GM18498 (cell line): Measurements from ENCODE around the gene CYP4F2.
"Not testable (repeated sequence)": the region's sequence is repeated elsewhere in the genome, so short reads cannot be mapped to it uniquely, and the experiment has no call there.

Experiments used
- ATAC-seq: cut with Tn5 transposase; IDR thresholded peaks from one replicate; pipeline ENCODE4 v1.9.1; 2021; ENCODE audit warnings: mild to moderate bottlenecking, moderate library complexity; ENCODE audit not compliant: unreplicated experiment

CYP4F2 gene

GRCh38 chr19:15900504-15900903 lies 2.6 kb upstream of the CYP4F2 start:
- ATAC-seq, result no peak

GRCh38 chr19:15900032-15900431 lies 2.2 kb upstream of the CYP4F2 start:
- ATAC-seq, result not testable (repeated sequence)

GRCh38 chr19:15899561-15899960 lies 1.7 kb upstream of the CYP4F2 start:
- not testable (repeated sequence) for ATAC-seq

- no peak for ATAC-seq
Measured at GRCh38 chr19:15897026-15897737, 692 bp downstream of the CYP4F2 start.

- ATAC-seq, result no peak
Measured at GRCh38 chr19:15895876-15896430, 1.9 kb downstream of the CYP4F2 start.

GRCh38 chr19:15894359-15894758 lies 3.5 kb downstream of the CYP4F2 start:
- ATAC-seq, result no peak

- ATAC-seq, result no peak
Measured at GRCh38 chr19:15893477-15893876, 4.4 kb downstream of the CYP4F2 start.

- ATAC-seq, result no peak
Measured at GRCh38 chr19:15892012-15892411, 5.9 kb downstream of the CYP4F2 start.

- no peak for ATAC-seq
Measured at GRCh38 chr19:15891434-15891833, 6.4 kb downstream of the CYP4F2 start.

- ATAC-seq, result not testable (repeated sequence)
Measured at GRCh38 chr19:15889339-15889738, 8.5 kb downstream of the CYP4F2 start.

GRCh38 chr19:15885919-15886318 lies 12.0 kb downstream of the CYP4F2 start:
- ATAC-seq, result no peak

- no peak for ATAC-seq
Measured at GRCh38 chr19:15885167-15885566, 12.7 kb downstream of the CYP4F2 start.

- ATAC-seq, result not testable (repeated sequence)
Measured at GRCh38 chr19:15883329-15883728, 14.5 kb downstream of the CYP4F2 start.

- no peak for ATAC-seq
Measured at GRCh38 chr19:15874821-15875474, 22.9 kb downstream of the CYP4F2 start.

GRCh38 chr19:15873771-15874170 lies 24.1 kb downstream of the CYP4F2 start:
- ATAC-seq, result not testable (repeated sequence)

GRCh38 chr19:15871570-15871969 lies 26.3 kb downstream of the CYP4F2 start:
- no peak for ATAC-seq

GRCh38 chr19:15869873-15870272 lies 28.0 kb downstream of the CYP4F2 start:
- no peak for ATAC-seq

- no peak for ATAC-seq
Measured at GRCh38 chr19:15869109-15869555, 28.7 kb downstream of the CYP4F2 start.

GRCh38 chr19:15866636-15867035 lies 31.2 kb downstream of the CYP4F2 start:
- no peak for ATAC-seq

GRCh38 chr19:15864824-15865223 lies 33.0 kb downstream of the CYP4F2 start:
- no peak for ATAC-seq

GRCh38 chr19:15863272-15863671 lies 34.6 kb downstream of the CYP4F2 start:
- ATAC-seq, result no peak

- ATAC-seq, result no peak
Measured at GRCh38 chr19:15862444-15862843, 35.4 kb downstream of the CYP4F2 start.
